ENCODE measurements around the gene TRIM69. TPM values are rescaled to one million over a fixed set of nuclear protein-coding genes. Genes with fewer than 3 reads are reported as not detected.

The TRIM69 gene
- total and polyA plus RNA-seq, 2 of the 8 experiments (the other 6 are each of a cell fraction or from before 2014, with no cell fraction given) = 4.3 to 6.2 TPM

GRCh38 chr15:44794072-44794471 lies 57.7 kb downstream of the TRIM69 start (continued):
- no peak for TF ChIP-seq JUN (IDR thresholded peaks at IDR 0.05; ENCODE audit: low read depth, low read length)
- no peak for TF ChIP-seq TAF1 (IDR thresholded peaks at IDR 0.05; ENCODE audit: low read depth, low read length)
- TF ChIP-seq SP1 (IDR thresholded peaks at IDR 0.05; ENCODE audit: low read depth, low read length) = no peak
- TF ChIP-seq CHD2 (IDR thresholded peaks at IDR 0.05; ENCODE audit: low read length) = no peak
- no peak for TF ChIP-seq SP2 (IDR thresholded peaks at IDR 0.05; ENCODE audit: low read length)
- no peak for TF ChIP-seq HDAC2 (IDR thresholded peaks at IDR 0.05; ENCODE audit: borderline replicate concordance in 1 of 2, low read depth in 2 of 2, low read length in 2 of 2)
- TF ChIP-seq POU5F1 (IDR thresholded peaks at IDR 0.05; ENCODE audit: low read depth, low read length) = no peak
- TF ChIP-seq RBBP5 (IDR thresholded peaks at IDR 0.05; ENCODE audit: borderline replicate concordance, low read depth, low read length) = no peak
- no peak for TF ChIP-seq TBP (IDR thresholded peaks at IDR 0.05; ENCODE audit: low read depth, low read length)

Data from H1 (cell line).